ENCODE results near the gene STARD4. TPM values are rescaled to one million over a fixed set of nuclear protein-coding genes. Genes with fewer than 3 reads are reported as not detected.

STARD4 gene
- total RNA-seq, 4 donors from 2014 or later: 8.6 to 35.6 (median 18.9) TPM

GRCh38 chr5:111532886-111533582 is 20.7 kb upstream of the STARD4 start:
- WGBS, 2 donors: 50 to 57% methylated on average over 5 of the region's 5 CpGs
- peaks cover 0 to 8% (median 0%) of the 10 kb centered on the region in 3 donors for H3K4me1 ChIP-seq
- H3K27ac ChIP-seq: no peak overlapping the region
- H3K27me3 ChIP-seq: no peaks in the 10 kb centered on the region
- no peak overlapping the region for H3K4me3 ChIP-seq
- DNase-seq: no peak
- intact Hi-C loops (cut with DNase I): no loop called here
- H3K9me3 ChIP-seq: no peaks in the 10 kb centered on the region
- no peaks in the 10 kb centered on the region for H3K36me3 ChIP-seq
- TF ChIP-seq POLR2A (IDR thresholded peaks at IDR 0.05) (no peak), CTCF (IDR thresholded peaks at IDR 0.05) (no peak)

DNA sequence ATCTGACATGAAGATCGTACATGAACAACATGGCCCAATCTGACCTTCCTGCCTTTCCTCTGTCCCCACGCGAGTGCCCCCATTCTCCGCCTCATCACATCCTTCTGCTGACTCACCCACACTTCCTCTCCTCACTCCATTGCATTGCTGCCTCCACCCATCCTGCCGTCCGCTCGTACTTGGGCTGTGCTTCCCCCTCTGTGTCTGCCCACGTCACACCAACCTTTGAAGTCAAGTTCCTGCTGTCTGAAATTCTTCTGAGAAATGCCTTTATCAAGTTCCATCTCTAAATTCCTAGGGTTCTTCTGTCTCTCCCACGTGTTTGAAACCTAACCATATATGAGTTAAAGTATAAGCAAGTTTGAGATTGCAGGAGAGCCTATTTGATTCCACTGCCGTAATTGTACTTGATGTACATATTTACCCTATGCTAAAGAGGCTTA is 18.0 kb upstream of the STARD4 start:
- H3K36me3 ChIP-seq: no peaks in the 10 kb centered on the region
- 20 to 26% methylated on average over 10 of the region's 10 CpGs for WGBS, 2 donors
- no peaks in the 10 kb centered on the region for H3K9me3 ChIP-seq
- no peaks in the 10 kb centered on the region for H3K27me3 ChIP-seq
- H3K4me3 ChIP-seq: no peak overlapping the region
- TF ChIP-seq POLR2A (IDR thresholded peaks at IDR 0.05) (no peak), CTCF (IDR thresholded peaks at IDR 0.05) (no peak)
- H3K4me1 ChIP-seq: peaks cover 0 to 8% (median 0%) of the 10 kb centered on the region in 3 donors
- peak overlapping the region in 1 of 4 donors; percentile 26 for H3K27ac ChIP-seq
- peak; percentile 46 for DNase-seq
- intact Hi-C loops (cut with DNase I): no loop called here

DNA sequence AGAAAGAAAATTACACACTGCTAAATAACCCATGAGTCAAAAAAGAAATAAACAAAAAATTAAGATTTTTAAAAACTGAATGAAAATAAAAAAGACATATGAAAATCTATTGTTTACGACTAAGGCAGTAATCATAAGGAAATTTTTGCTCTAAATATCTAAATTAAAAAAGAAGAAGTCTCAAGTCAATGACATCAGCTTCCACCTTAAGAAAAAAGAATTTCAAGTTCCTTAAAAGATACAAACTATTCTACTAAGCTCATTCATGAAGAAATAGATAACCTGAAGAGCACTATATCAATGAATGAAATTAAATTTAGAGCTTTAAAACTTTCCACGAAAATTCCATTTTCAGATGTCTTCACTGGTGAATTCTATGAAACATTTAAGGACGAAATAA is 15.7 kb upstream of the STARD4 start:
- Histone ChIP-seq H3K27me3 (no peaks in the 10 kb centered on the region), H3K4me1 (peaks cover 0 to 7% (median 0%) of the 10 kb centered on the region in 3 donors), H3K27ac (no peak overlapping the region), H3K4me3 (no peak overlapping the region), H3K9me3 (no peaks in the 10 kb centered on the region), H3K36me3 (no peaks in the 10 kb centered on the region)
- DNase-seq: no peak
- intact Hi-C loops (cut with DNase I): no loop called here
- TF ChIP-seq CTCF (IDR thresholded peaks at IDR 0.05) (no peak), POLR2A (IDR thresholded peaks at IDR 0.05) (no peak)
- WGBS, 2 donors: 89% methylated on average over 3 of the region's 3 CpGs

GRCh38 chr5:111520908-111521307 is 8.6 kb upstream of the STARD4 start:
- 62 to 70% methylated on average over 3 of the region's 3 CpGs for WGBS, 2 donors
- Histone ChIP-seq H3K27ac (no peak overlapping the region), H3K36me3 (no peaks in the 10 kb centered on the region), H3K27me3 (peaks cover 0 to 7% (median 0%) of the 10 kb centered on the region in 4 donors), H3K4me3 (no peak overlapping the region), H3K4me1 (peaks cover 0 to 14% (median 0%) of the 10 kb centered on the region in 3 donors), H3K9me3 (no peaks in the 10 kb centered on the region)
- no peak for DNase-seq
- TF ChIP-seq CTCF (IDR thresholded peaks at IDR 0.05): no peak
- no peak for TF ChIP-seq POLR2A (IDR thresholded peaks at IDR 0.05)
- intact Hi-C loops (cut with DNase I): no loop called here

GRCh38 chr5:111518777-111519176 is 6.4 kb upstream of the STARD4 start:
- Histone ChIP-seq H3K4me3 (no peak overlapping the region), H3K27me3 (peaks cover 0 to 7% (median 0%) of the 10 kb centered on the region in 4 donors), H3K36me3 (no peaks in the 10 kb centered on the region), H3K4me1 (peaks cover 0 to 14% (median 0%) of the 10 kb centered on the region in 3 donors), H3K9me3 (no peaks in the 10 kb centered on the region), H3K27ac (no peak overlapping the region)
- no peak for DNase-seq
- WGBS, 2 donors: 79 to 96% methylated on average over 2 of the region's 2 CpGs
- intact Hi-C loops (cut with DNase I): no loop called here
- TF ChIP-seq POLR2A (IDR thresholded peaks at IDR 0.05): no peak
- TF ChIP-seq CTCF (IDR thresholded peaks at IDR 0.05): no peak

All from esophagus squamous epithelium (tissue), 5 donors.